Occipital lobe (tissue), 1 donor: ENCODE results near the gene KCNG1. TPM values are rescaled to one million over a fixed set of nuclear protein-coding genes. Genes with fewer than 3 reads are reported as not detected.

Experiments used
- total RNA-seq: library from RNA; depleted of rRNA; stranded (reverse); fragments of >200 nt; gene quantifications from one replicate; pipeline ENCODE4 v1.2.3, GENCODE V29; 2014

Gene KCNG1
- total RNA-seq, 1 donor from 2014 or later = 41.3 TPM

Other genes starting within 250 kb of the KCNG1 start
- gene BCAS4, start 228.0 kb downstream of the KCNG1 start, total RNA-seq = 9.8 TPM
- gene ADNP, start 91.7 kb downstream of the KCNG1 start, total RNA-seq = 75.5 TPM
- gene DPM1, start 64.6 kb downstream of the KCNG1 start, total RNA-seq = 42.6 TPM
- 10.3 TPM for gene MOCS3, start 64.3 kb downstream of the KCNG1 start, total RNA-seq